GM03348 (cell line): ENCODE results near the gene TMEM121.

Experiments used
- DNase-seq: peaks from one replicate; pipeline ENCODE4 v3.0.0; 2012; ENCODE audit warnings: low spot score

Gene TMEM121

GRCh38 chr14:105487449-105487985 lies 38.9 kb upstream of the TMEM121 start:
- peak; percentile 36 for DNase-seq

GRCh38 chr14:105487986-105488777 lies 38.2 kb upstream of the TMEM121 start:
- DNase-seq = no peak

- DNase-seq = no peak
Measured at GRCh38 chr14:105488781-105489541, 37.4 kb upstream of the TMEM121 start.

GRCh38 chr14:105489542-105490266 lies 36.7 kb upstream of the TMEM121 start:
- peak; percentile 71 for DNase-seq

- no peak for DNase-seq
Measured at GRCh38 chr14:105490267-105490571, 36.2 kb upstream of the TMEM121 start.

GRCh38 chr14:105490572-105491365 lies 35.6 kb upstream of the TMEM121 start, which contains the start of gene TEDC1:
Gene TEDC1, plus strand, starts transcription at chr14:105491246. Its CDS starts 130 bp downstream, at chr14:105491376.
- DNase-seq = peak; percentile 100

GRCh38 chr14:105491366-105491973 lies 34.9 kb upstream of the TMEM121 start:
- peak; percentile 86 for DNase-seq

GRCh38 chr14:105492031-105492970 lies 34.1 kb upstream of the TMEM121 start:
- no peak for DNase-seq

- no peak for DNase-seq
Measured at GRCh38 chr14:105492971-105493871, 33.2 kb upstream of the TMEM121 start.

- DNase-seq = no peak
Measured at GRCh38 chr14:105493921-105494605, 32.3 kb upstream of the TMEM121 start.

- no peak for DNase-seq
Measured at GRCh38 chr14:105494606-105494929, 31.8 kb upstream of the TMEM121 start.

- DNase-seq = no peak
Measured at GRCh38 chr14:105495101-105495989, 31.0 kb upstream of the TMEM121 start.

- no peak for DNase-seq
Measured at GRCh38 chr14:105495990-105496830, 30.2 kb upstream of the TMEM121 start.

- no peak for DNase-seq
Measured at GRCh38 chr14:105496831-105497591, 29.4 kb upstream of the TMEM121 start.

- DNase-seq = no peak
Measured at GRCh38 chr14:105497671-105498429, 28.5 kb upstream of the TMEM121 start.
